ENCODE results near the gene RTL9.

The RTL9 gene

DNA sequence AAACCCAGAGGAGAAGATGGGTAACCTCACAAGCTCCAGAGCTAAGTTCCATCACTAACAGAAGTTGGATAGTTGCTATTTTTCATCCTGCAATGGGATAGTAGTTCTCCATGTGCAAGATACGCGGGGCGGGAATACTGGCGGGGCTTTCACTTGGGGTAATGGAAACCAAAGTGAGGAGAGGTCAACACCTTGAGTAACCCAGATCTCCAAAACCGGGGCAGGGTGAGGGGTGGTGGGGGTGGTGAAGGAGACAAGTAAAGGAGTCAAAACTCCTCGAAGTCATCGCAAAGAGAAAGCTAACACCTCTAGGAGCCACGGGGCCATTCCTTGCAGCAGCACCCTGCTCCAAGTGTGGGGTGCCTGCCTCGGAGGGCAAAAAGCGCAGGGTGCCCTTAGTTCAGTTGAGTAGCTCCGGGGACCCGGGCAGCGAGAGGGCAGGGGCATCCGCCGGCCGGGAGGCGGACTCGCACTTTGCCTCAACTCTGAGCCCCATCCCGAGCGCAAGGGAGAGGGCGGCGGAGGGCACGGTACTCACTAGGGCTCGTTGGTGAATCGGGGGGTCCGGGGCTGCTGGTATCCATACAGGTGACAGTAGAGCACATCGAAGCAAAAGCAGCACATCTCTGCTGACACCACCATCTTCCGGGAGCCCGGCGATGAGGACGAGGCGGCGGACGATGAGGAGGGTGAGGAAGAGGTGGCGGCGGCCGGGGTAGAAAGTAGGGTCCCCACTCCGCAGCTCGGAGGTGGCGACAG is 41.4 kb upstream of the RTL9 start:
- TF ChIP-seq, protein P1, sequence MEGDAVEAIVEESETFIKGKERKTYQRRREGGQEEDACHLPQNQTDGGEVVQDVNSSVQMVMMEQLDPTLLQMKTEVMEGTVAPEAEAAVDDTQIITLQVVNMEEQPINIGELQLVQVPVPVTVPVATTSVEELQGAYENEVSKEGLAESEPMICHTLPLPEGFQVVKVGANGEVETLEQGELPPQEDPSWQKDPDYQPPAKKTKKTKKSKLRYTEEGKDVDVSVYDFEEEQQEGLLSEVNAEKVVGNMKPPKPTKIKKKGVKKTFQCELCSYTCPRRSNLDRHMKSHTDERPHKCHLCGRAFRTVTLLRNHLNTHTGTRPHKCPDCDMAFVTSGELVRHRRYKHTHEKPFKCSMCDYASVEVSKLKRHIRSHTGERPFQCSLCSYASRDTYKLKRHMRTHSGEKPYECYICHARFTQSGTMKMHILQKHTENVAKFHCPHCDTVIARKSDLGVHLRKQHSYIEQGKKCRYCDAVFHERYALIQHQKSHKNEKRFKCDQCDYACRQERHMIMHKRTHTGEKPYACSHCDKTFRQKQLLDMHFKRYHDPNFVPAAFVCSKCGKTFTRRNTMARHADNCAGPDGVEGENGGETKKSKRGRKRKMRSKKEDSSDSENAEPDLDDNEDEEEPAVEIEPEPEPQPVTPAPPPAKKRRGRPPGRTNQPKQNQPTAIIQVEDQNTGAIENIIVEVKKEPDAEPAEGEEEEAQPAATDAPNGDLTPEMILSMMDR (IDR thresholded peaks at IDR 0.05; ENCODE audit: low read length, missing control alignments): no peak
- peak overlapping the region; percentile 77 for H3K4me3 ChIP-seq (replicated peaks; ENCODE audit: low read depth, low read length)
- DNase-seq (ENCODE audit: low read depth): no peak

DNA sequence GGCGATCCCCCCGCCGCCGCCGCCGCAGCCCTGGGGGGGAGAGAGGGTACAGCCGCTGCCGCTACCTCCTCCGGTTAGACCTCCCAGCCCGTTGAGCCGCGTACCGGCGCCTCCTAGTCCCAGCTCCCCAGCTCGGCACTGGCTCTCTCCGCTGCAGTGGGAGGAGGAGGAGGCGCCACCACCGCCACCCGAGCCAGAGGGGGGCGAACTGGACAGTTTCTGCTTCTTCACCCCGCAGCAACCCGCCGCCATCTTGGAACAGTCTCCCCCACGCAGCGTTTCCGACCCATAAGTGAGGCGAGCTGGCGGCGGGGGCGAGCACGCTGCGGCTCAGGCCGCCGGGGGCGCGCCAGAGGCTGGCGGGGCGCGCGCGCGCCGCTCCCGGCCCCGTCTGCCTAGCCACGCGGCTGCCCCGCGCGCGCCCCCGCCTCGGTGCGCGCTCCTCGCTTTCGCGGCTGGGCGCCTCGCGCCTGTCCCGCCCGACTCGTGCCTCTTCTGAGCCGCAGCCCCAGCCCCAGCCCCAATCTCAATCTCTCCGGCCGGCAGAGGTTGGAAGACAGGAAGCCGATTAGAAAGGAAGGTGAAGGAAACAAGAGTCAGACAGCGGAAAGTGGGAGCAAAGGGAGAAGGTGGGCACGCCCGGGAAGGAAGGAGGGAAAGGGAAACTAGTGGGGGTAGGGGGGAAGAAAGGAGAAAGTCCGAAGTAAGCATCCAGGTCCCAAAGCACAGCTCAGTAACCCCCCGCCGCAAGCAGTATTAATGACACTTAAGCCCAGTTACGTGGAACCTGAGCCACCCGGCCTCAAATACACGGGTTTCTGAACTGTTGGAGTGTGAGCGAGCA is 40.6 kb upstream of the RTL9 start, which contains the start of gene AMMECR1:
Gene AMMECR1 (minus strand): TSS at position 266 of the 844 bp plus-strand sequence. CDS start 14 bp downstream, at position 252.
- DNase-seq (ENCODE audit: low read depth): peak; percentile 82
- TF ChIP-seq, protein P1 (IDR thresholded peaks at IDR 0.05; ENCODE audit: low read length, missing control alignments): no peak
- H3K4me3 ChIP-seq (replicated peaks; ENCODE audit: low read depth, low read length): peak within 1 kb of the TSS; percentile 77

DNA sequence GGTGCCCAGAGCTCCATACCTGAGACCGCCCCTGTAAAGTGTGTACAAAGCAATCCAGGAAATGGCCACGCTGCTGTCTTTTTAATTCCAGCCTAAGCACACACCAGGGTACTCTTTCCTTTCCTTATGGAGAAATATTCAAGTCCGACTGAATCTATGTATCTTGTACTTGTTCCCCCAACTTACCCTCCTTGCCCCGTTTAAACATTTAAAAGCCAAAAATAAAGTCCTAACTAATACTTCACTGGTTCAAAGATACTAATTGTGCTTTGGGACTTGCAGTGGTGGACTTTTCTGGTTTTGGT is 40.0 kb upstream of the RTL9 start:
- H3K4me3 ChIP-seq (replicated peaks; ENCODE audit: low read depth, low read length): peak overlapping the region; percentile 65
- TF ChIP-seq, protein P1 (IDR thresholded peaks at IDR 0.05; ENCODE audit: low read length, missing control alignments): no peak
- DNase-seq (ENCODE audit: low read depth): no peak

DNA sequence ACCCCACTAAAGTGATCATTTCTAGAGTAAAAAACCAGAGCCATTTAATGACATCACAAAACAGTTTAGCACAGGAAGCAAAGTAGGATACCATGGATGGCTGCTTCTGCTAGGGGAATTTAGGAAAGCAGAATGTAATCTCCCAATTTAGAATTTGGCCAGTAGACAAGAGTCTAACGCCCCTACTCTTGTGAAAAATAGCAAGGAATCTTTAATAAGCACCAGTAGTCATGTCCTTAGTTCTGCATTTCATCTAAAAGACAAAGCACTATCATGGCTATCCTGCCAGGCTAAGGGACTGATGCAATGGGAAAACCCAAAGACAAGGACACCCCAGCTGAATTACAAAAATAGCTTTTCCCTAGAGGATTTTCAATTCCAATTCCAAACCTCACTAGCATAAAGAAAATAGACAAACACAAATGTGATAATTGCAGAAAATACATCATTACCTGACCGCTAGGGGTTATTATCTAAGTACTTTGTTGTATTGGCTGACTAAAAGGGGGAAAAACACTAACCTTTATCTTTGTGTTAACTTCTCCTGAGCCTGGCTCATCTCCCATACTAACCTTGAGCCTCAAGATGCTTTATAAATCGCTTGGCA is 38.2 kb upstream of the RTL9 start:
- no peak overlapping the region for H3K4me3 ChIP-seq (replicated peaks; ENCODE audit: low read depth, low read length)
- TF ChIP-seq, protein P1 (IDR thresholded peaks at IDR 0.05; ENCODE audit: low read length, missing control alignments): no peak
- no peak for DNase-seq (ENCODE audit: low read depth)

DNA sequence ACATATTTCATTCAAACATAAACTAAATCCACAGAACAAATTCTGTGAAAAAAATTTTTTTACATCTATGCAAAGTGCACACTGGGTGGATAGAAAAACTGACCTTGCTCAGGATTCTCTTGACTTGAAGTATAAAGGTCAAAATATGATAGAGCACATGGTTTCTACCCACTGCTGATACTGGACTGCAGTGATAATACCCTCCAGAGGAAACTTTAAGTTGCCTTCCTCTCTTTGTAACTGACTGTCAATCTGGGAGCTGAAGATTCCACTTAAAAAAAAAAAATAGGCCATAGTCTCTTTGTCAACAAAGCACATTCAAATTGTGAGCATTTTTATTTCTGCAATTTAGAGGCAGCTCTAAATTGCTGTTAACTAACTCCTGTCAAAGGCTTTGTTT is 37.6 kb upstream of the RTL9 start:
- no peak for DNase-seq (ENCODE audit: low read depth)
- H3K4me3 ChIP-seq (replicated peaks; ENCODE audit: low read depth, low read length): no peak overlapping the region
- TF ChIP-seq, protein P1 (IDR thresholded peaks at IDR 0.05; ENCODE audit: low read length, missing control alignments): no peak

DNA sequence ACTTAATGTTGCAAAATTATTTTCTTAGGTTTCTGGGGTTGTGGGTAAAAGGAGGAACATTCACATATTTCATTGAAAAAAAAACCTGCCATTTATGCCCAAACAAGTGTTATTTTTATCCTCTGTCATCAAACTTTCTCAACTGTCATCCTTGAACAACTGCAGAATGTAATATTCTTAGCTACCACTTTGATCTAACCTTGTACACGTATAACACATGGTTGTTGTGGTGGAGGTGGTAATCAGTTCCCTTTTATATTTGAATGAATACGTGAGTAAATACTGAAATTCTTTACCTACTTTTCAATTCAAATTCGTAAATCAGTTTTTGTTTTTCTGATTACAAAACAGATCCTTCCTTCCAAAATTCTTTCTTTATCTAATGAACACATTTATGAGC is 37.0 kb upstream of the RTL9 start:
- TF ChIP-seq, protein P1 (IDR thresholded peaks at IDR 0.05; ENCODE audit: low read length, missing control alignments): no peak
- H3K4me3 ChIP-seq (replicated peaks; ENCODE audit: low read depth, low read length): no peak overlapping the region
- no peak for DNase-seq (ENCODE audit: low read depth)

Measured in fibroblast of pulmonary artery (primary cell).